Right lobe of liver (tissue), 4 donors: ENCODE measurements around the gene ERI2.

Experiments
- POLR2A ChIP-seq: fragments of 450-650 bp; IDR thresholded peaks from one replicate; pipeline ENCODE4 v1.6.1; 2017; ENCODE audit warnings: antibody characterized with exemption, mild to moderate bottlenecking
- TF ChIP-seq, protein P1 (sequence below), 4 donors: fragments of 200-600 bp in 3 of 4; fragments of 450-650 bp in 1 of 4; IDR thresholded peaks; one replicate each; pipeline versions ENCODE4 v1.5.1 to v1.8.0; 2016 to 2022; ENCODE audit warnings: antibody characterized with exemption in 4 of 4, mild to moderate bottlenecking in 2 of 4
- donor health status: DM: no; HTN: no; CAD: no.
- donor health status: DM: no; HTN: no; CAD: no.
- donor health status: DM: no; HTN: yes; CAD: no.

DNA sequence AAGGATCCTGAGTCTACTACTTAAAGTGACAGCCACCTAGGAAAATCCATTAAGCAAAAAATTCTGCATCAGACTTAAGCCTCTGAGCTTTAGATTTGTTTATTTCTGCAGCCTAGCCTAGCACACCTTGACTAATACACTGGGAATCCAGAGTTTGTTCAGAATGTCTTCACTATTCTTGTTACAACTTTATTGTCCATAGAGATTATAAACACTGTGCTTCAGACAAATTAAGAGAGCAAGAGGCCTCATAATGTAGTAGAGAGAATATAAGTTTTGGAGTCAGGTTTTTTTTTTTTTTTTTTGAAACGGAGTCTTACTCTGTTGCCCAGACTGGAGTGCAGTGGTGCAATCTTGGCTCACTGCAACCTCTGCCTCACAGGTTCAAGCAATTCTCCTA, 55.7 kb downstream of the ERI2 start:
- TF ChIP-seq, protein P1, sequence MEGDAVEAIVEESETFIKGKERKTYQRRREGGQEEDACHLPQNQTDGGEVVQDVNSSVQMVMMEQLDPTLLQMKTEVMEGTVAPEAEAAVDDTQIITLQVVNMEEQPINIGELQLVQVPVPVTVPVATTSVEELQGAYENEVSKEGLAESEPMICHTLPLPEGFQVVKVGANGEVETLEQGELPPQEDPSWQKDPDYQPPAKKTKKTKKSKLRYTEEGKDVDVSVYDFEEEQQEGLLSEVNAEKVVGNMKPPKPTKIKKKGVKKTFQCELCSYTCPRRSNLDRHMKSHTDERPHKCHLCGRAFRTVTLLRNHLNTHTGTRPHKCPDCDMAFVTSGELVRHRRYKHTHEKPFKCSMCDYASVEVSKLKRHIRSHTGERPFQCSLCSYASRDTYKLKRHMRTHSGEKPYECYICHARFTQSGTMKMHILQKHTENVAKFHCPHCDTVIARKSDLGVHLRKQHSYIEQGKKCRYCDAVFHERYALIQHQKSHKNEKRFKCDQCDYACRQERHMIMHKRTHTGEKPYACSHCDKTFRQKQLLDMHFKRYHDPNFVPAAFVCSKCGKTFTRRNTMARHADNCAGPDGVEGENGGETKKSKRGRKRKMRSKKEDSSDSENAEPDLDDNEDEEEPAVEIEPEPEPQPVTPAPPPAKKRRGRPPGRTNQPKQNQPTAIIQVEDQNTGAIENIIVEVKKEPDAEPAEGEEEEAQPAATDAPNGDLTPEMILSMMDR (IDR thresholded peaks at IDR 0.05): no peak
- TF ChIP-seq POLR2A: no peak
